Measurements from ENCODE around the gene PKNOX2.

Gene PKNOX2

GRCh38 chr11:125364121-125364826 lies 199.7 kb downstream of the PKNOX2 start:
- Histone ChIP-seq H3K9me2 (replicated peaks; ENCODE audit: control insufficient read depth, low read length) (no peaks in the 10 kb centered on the region), H3K4me3 (ENCODE audit: low read length) (no peak overlapping the region), H3K9me3 (ENCODE audit: control insufficient read depth, insufficient read depth, low read length) (no peaks in the 10 kb centered on the region), H3K36me3 (ENCODE audit: control insufficient read depth, low read length) (no peaks in the 10 kb centered on the region), H3K4me1 (ENCODE audit: control insufficient read depth, low read length) (no peaks in the 10 kb centered on the region), H3K79me2 (ENCODE audit: control insufficient read depth, low read length) (no peaks in the 10 kb centered on the region), H3K27ac (ENCODE audit: low read depth, low read length) (no peak overlapping the region), H3F3A (ENCODE audit: control insufficient read depth, insufficient read depth) (no peaks in the 10 kb centered on the region), H4K20me1 (ENCODE audit: control insufficient read depth, insufficient read depth, low read depth, low read length) (no peaks in the 10 kb centered on the region), H3K27me3 (ENCODE audit: control insufficient read depth, low read length) (peaks cover 4% of the 10 kb centered on the region), H3K4me2 (ENCODE audit: low read length) (no peak overlapping the region)
- TF ChIP-seq CTCF (IDR thresholded peaks at IDR 0.05; ENCODE audit: low read depth, low read length, poor library complexity, severe bottlenecking) (no peak), EZH2phosphoT487 (IDR thresholded peaks at IDR 0.05; ENCODE audit: borderline replicate concordance, low read length) (no peak)

GRCh38 chr11:125365196-125365931 lies 200.8 kb downstream of the PKNOX2 start:
- Histone ChIP-seq H3K9me3 (ENCODE audit: control insufficient read depth, insufficient read depth, low read length) (no peaks in the 10 kb centered on the region), H3K4me3 (ENCODE audit: low read length) (no peak overlapping the region), H3K4me1 (ENCODE audit: control insufficient read depth, low read length) (no peaks in the 10 kb centered on the region), H3F3A (ENCODE audit: control insufficient read depth, insufficient read depth) (no peaks in the 10 kb centered on the region), H3K9me2 (replicated peaks; ENCODE audit: control insufficient read depth, low read length) (no peaks in the 10 kb centered on the region), H3K4me2 (ENCODE audit: low read length) (no peak overlapping the region), H4K20me1 (ENCODE audit: control insufficient read depth, insufficient read depth, low read depth, low read length) (no peaks in the 10 kb centered on the region), H3K36me3 (ENCODE audit: control insufficient read depth, low read length) (no peaks in the 10 kb centered on the region), H3K27me3 (ENCODE audit: control insufficient read depth, low read length) (peaks cover 4% of the 10 kb centered on the region), H3K27ac (ENCODE audit: low read depth, low read length) (no peak overlapping the region), H3K79me2 (ENCODE audit: control insufficient read depth, low read length) (no peaks in the 10 kb centered on the region)
- TF ChIP-seq EZH2phosphoT487 (IDR thresholded peaks at IDR 0.05; ENCODE audit: borderline replicate concordance, low read length) (no peak), CTCF (IDR thresholded peaks at IDR 0.05; ENCODE audit: low read depth, low read length, poor library complexity, severe bottlenecking) (no peak)

- Histone ChIP-seq H3F3A (ENCODE audit: control insufficient read depth, insufficient read depth) (no peaks in the 10 kb centered on the region), H3K9me3 (ENCODE audit: control insufficient read depth, insufficient read depth, low read length) (no peaks in the 10 kb centered on the region), H3K27ac (ENCODE audit: low read depth, low read length) (no peak overlapping the region), H3K4me1 (ENCODE audit: control insufficient read depth, low read length) (no peaks in the 10 kb centered on the region), H3K9me2 (replicated peaks; ENCODE audit: control insufficient read depth, low read length) (no peaks in the 10 kb centered on the region), H3K36me3 (ENCODE audit: control insufficient read depth, low read length) (no peaks in the 10 kb centered on the region), H3K79me2 (ENCODE audit: control insufficient read depth, low read length) (no peaks in the 10 kb centered on the region), H3K4me3 (ENCODE audit: low read length) (no peak overlapping the region), H3K4me2 (ENCODE audit: low read length) (no peak overlapping the region), H3K27me3 (ENCODE audit: control insufficient read depth, low read length) (peaks cover 11% of the 10 kb centered on the region), H4K20me1 (ENCODE audit: control insufficient read depth, insufficient read depth, low read depth, low read length) (no peaks in the 10 kb centered on the region)
- TF ChIP-seq CTCF (IDR thresholded peaks at IDR 0.05; ENCODE audit: low read depth, low read length, poor library complexity, severe bottlenecking) (no peak), EZH2phosphoT487 (IDR thresholded peaks at IDR 0.05; ENCODE audit: borderline replicate concordance, low read length) (no peak)
Measured at GRCh38 chr11:125367710-125368109, 203.2 kb downstream of the PKNOX2 start.

Measured in DOHH2 (cell line).